GM12864 (cell line): Measurements from ENCODE around the gene ACTMAP.

ENCODE experiments used
- DNase-seq: peaks from one replicate; pipeline ENCODE4 v3.0.0-alpha.2; 2011; ENCODE audit warnings: low read depth
- H3K4me3 ChIP-seq: 2 replicates; pipeline ENCODE4 v1.5.1; 2011; ENCODE audit warnings: mild to moderate bottlenecking, low read depth, low read length, control low read depth
- TF ChIP-seq, protein P1 (sequence below): IDR thresholded peaks from 2 replicates; pipeline ENCODE4 v1.5.1; 2011; ENCODE audit warnings: low read depth, mild to moderate bottlenecking, moderate library complexity, low read length, control low read depth, inconsistent platforms; ENCODE audit errors: missing control alignments

ACTMAP gene

GRCh38 chr19:40780582-40780981 is 30.3 kb upstream of the ACTMAP start:
- DNase-seq: no peak
- TF ChIP-seq, protein P1, sequence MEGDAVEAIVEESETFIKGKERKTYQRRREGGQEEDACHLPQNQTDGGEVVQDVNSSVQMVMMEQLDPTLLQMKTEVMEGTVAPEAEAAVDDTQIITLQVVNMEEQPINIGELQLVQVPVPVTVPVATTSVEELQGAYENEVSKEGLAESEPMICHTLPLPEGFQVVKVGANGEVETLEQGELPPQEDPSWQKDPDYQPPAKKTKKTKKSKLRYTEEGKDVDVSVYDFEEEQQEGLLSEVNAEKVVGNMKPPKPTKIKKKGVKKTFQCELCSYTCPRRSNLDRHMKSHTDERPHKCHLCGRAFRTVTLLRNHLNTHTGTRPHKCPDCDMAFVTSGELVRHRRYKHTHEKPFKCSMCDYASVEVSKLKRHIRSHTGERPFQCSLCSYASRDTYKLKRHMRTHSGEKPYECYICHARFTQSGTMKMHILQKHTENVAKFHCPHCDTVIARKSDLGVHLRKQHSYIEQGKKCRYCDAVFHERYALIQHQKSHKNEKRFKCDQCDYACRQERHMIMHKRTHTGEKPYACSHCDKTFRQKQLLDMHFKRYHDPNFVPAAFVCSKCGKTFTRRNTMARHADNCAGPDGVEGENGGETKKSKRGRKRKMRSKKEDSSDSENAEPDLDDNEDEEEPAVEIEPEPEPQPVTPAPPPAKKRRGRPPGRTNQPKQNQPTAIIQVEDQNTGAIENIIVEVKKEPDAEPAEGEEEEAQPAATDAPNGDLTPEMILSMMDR: no peak
- H3K4me3 ChIP-seq: no peak overlapping the region

GRCh38 chr19:40778706-40779284 is 28.5 kb upstream of the ACTMAP start:
- TF ChIP-seq, protein P1: no peak
- no peak for DNase-seq
- H3K4me3 ChIP-seq: peak overlapping the region; percentile 70

DNA sequence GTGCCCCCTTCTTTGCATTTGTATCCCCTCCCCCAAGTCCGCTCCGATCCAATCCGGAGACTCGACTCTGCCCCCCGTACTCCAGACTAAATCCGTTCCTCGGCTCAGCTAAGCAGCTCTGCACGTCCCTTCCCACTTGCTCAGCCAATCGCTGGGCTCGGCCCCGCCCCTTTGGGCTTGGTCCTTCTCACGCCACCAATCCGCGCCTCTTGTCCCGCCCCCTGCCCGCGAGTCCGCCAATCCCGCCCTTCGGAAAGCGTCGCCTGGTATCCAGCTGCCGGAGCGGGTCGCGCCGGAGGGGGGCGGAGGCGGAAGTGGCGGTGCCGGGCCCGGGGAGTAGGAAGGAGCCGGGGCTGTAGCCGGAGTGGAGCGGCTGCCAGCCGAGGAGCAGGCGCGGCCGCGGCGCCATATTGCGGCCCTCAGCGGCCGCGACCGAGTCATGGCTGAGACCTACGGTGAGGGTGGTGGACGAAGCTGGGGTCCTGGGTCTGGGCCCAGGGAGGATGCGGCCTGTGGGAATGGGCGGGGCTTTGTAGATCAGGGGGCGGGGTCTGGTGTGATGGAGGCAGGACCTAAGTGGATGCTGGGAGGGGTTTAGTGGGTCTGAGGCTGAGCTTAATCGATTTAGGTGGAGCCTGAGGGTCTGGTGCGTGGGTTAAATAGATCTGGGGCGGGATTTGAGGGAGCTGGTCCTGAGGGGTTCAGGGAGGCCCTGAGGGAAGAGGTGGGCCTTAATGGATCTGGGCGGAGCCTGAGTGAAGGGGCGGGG is 27.8 kb upstream of the ACTMAP start, which contains the start of gene RAB4B:
RAB4B (plus strand) TSS at position 311 of the 769 bp plus-strand sequence; CDS start at position 440, 129 bp downstream.
- TF ChIP-seq, protein P1: no peak
- peak; percentile 99 for DNase-seq
- H3K4me3 ChIP-seq: peak within 1 kb of the TSS; percentile 70

DNA sequence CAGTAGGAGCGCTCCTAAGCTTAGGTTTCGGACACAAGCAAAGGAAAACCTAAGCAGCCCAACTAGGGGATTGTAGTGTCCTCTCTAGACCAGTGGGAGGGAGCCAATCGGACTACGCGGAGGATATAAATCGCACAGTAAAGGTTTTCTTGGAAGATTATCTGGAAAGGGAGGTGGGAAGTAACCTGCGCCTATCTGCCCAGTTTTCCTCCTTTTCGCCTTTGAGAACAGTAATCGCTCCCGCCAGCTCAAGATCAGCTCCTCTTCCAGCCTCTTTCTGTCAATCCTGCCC is 27.3 kb upstream of the ACTMAP start:
- H3K4me3 ChIP-seq: peak overlapping the region; percentile 70
- DNase-seq: no peak
- TF ChIP-seq, protein P1: no peak

GRCh38 chr19:40776932-40777644 is 26.8 kb upstream of the ACTMAP start:
- peak overlapping the region; percentile 70 for H3K4me3 ChIP-seq
- TF ChIP-seq, protein P1: no peak
- DNase-seq: peak; percentile 99

GRCh38 chr19:40776364-40776763 is 26.1 kb upstream of the ACTMAP start:
- DNase-seq: no peak
- TF ChIP-seq, protein P1: no peak
- H3K4me3 ChIP-seq: no peak overlapping the region

- no peak for DNase-seq
- H3K4me3 ChIP-seq: no peak overlapping the region
- TF ChIP-seq, protein P1: no peak
Observed at GRCh38 chr19:40775632-40776022, 25.4 kb upstream of the ACTMAP start.
